BE2C (cell line): ENCODE data around the gene FAM83B.

Experiments
- DNase-seq: peaks from one replicate; pipeline ENCODE4 v3.0.0-alpha.2; 2020
- H3K27me3 ChIP-seq: fragments of 250-450 bp; sonication (Bioruptor Pico); 2 replicates; pipeline ENCODE4 v1.5.1; 2020; ENCODE audit warnings: mild to moderate bottlenecking
- H3K36me3 ChIP-seq: fragments of 250-450 bp; sonication (Bioruptor Pico); 2 replicates; pipeline ENCODE4 v1.5.1; 2020; ENCODE audit warnings: mild to moderate bottlenecking
- H3K4me1 ChIP-seq: fragments of 250-450 bp; sonication (Bioruptor Pico); 2 replicates; pipeline ENCODE4 v1.5.1; 2020
- H3K4me3 ChIP-seq: 2 replicates; pipeline ENCODE4 v1.5.1; 2011; ENCODE audit warnings: low read depth, low read length
- H3K9me3 ChIP-seq: fragments of 250-450 bp; sonication (Bioruptor Pico); 2 replicates; pipeline ENCODE4 v1.5.1; 2020
- CTCF ChIP-seq: IDR thresholded peaks from 2 replicates; pipeline ENCODE4 v1.5.1; 2012; ENCODE audit warnings: mild to moderate bottlenecking, low read depth, low read length

The FAM83B gene

DNA sequence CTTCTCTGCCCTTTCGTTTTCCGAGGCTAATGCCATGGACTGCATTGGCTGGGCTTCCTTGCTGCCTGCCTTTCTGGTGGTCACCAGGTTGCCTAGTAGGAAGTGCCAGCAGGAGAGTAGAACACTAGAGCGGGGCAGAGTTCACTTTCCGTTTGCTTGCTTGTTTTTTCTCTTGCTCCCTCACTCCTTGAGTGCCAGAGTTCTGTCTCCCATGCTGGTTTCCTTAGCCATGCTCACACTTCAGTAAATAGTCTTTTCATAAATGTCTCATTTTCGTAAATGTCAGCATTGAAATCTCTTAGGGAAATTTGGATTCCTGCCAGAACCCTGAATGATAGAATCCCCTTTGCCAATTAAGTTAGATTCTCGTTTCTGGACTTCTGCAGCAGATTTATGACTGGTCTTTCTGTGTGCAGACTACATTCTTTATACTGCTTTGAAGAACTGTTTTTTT lies 63.9 kb downstream of the FAM83B start:
- TF ChIP-seq CTCF = no peak

DNA sequence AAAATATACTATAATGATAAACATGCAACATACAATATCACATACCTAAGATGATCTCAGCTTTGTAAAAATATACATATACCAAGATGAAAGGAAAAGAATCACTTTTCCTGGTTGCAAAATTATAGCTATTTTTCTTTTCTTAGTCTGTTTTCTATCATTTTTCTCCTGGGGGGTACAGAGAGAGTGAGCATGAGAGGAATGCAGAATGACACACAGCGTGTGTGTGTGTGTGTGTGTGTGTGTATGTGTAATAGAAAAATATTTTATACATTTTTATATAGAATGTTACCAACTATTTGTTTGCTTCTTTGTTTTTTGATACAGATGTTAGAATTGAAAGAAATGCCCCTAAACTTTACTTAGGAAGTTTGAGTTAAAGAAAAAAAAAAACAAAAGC lies 64.3 kb downstream of the FAM83B start:
- Histone ChIP-seq H3K4me1 (no peaks in the 10 kb centered on the region), H3K36me3 (no peaks in the 10 kb centered on the region), H3K9me3 (no peaks in the 10 kb centered on the region), H3K4me3 (no peak overlapping the region), H3K27me3 (no peaks in the 10 kb centered on the region)
- DNase-seq = no peak
- no peak for TF ChIP-seq CTCF

More for the DNA sequence above, 63.9 kb downstream of the FAM83B start:
- no peak for DNase-seq
- H3K27me3 ChIP-seq = no peaks in the 10 kb centered on the region
- H3K4me3 ChIP-seq = no peak overlapping the region
- H3K36me3 ChIP-seq = no peaks in the 10 kb centered on the region
- H3K9me3 ChIP-seq = no peaks in the 10 kb centered on the region
- no peaks in the 10 kb centered on the region for H3K4me1 ChIP-seq

DNA sequence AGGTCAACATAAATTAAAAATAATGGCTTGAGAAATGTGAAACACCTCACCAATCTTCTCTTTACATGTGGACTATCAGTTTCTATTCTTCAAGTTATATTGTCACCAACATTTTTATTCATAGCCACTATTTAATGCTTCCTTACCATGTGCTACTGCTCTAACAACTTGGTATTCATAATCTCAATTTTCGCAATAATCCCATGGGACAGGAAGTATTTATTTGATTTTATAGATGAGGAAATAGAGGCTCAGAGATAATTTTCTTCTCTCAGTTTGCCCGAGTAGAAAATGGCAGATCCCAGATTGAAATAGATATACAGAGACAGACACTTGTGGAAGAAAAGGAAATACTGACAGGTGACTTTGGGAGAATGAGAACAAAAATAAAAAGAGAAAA lies 66.6 kb downstream of the FAM83B start:
- H3K4me3 ChIP-seq = no peak overlapping the region

DNA sequence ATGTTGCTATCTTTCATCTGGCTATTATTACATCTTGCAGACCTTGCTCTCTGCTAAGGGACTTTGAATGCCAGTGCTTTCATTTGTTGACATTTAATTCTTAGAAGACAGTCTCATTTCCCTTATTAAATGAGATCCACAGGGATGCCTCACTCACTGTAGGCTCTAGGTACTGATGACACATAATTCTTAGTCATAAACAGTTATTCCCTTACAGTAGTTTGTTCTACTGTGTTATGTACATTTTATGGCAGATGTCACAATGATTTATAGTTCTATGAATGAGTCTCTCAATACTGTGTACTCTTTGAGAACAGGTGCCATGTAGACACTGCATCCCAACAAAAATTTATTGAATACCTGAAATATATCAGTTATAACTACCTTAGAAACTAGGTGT lies 70.3 kb downstream of the FAM83B start:
- no peak for TF ChIP-seq CTCF
- no peaks in the 10 kb centered on the region for H3K36me3 ChIP-seq
- H3K4me3 ChIP-seq = no peak overlapping the region
- no peaks in the 10 kb centered on the region for H3K9me3 ChIP-seq
- DNase-seq = no peak
- no peaks in the 10 kb centered on the region for H3K4me1 ChIP-seq
- no peaks in the 10 kb centered on the region for H3K27me3 ChIP-seq

More for the DNA sequence above, 66.6 kb downstream of the FAM83B start:
- Histone ChIP-seq H3K36me3 (no peaks in the 10 kb centered on the region), H3K27me3 (no peaks in the 10 kb centered on the region), H3K9me3 (no peaks in the 10 kb centered on the region), H3K4me1 (no peaks in the 10 kb centered on the region)
- DNase-seq = no peak
- no peak for TF ChIP-seq CTCF

- Histone ChIP-seq H3K4me1 (no peaks in the 10 kb centered on the region), H3K4me3 (no peak overlapping the region), H3K27me3 (no peaks in the 10 kb centered on the region), H3K36me3 (no peaks in the 10 kb centered on the region), H3K9me3 (no peaks in the 10 kb centered on the region)
- DNase-seq = no peak
- no peak for TF ChIP-seq CTCF
Measured at GRCh38 chr6:54920628-54921027, 74.1 kb downstream of the FAM83B start.

- Histone ChIP-seq H3K4me1 (no peaks in the 10 kb centered on the region), H3K4me3 (no peak overlapping the region), H3K27me3 (no peaks in the 10 kb centered on the region), H3K9me3 (no peaks in the 10 kb centered on the region), H3K36me3 (no peaks in the 10 kb centered on the region)
- no peak for TF ChIP-seq CTCF
- DNase-seq = no peak
Measured at GRCh38 chr6:54921891-54922290, 75.3 kb downstream of the FAM83B start.
